ENCODE results near the gene SSPN.

Gene SSPN

DNA sequence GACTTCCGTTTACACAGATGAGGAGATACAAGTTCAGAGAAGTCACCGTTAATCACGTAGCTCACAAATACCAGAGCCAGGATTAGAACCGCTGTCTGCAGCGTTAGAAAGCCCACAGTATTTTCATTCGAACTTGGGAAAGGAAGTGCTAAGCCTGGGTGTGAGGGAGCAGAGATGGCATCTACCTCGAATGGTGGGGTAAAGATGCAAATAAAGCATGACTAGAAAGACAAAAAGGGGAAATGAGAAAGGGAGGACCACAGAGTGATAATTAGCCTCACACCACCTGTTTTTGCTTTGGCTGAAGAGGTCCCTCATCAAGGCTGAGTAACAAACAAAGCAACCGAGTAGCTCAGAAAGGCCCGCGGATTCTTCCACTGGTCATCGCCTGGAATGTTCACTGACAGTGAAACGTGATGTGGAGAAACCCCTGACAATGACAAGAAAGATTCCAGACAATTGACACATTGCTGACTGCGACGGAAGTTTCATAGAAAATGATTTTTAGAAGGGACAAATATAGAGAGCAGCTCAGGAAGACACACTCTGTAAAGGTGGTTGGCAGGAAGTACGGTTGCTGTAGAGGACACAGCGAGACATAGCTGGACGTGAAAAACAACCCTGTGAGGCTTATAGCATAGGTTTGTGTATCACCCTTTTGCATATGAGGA is 39.0 kb upstream of the SSPN start:
- H3K4me3 ChIP-seq (ENCODE audit: low read depth, low read length), result no peak overlapping the region
- in situ Hi-C loops (cut with HindIII; ENCODE audit: low sequenced_read_pairs), result no loop called here
- TF ChIP-seq, protein P1, sequence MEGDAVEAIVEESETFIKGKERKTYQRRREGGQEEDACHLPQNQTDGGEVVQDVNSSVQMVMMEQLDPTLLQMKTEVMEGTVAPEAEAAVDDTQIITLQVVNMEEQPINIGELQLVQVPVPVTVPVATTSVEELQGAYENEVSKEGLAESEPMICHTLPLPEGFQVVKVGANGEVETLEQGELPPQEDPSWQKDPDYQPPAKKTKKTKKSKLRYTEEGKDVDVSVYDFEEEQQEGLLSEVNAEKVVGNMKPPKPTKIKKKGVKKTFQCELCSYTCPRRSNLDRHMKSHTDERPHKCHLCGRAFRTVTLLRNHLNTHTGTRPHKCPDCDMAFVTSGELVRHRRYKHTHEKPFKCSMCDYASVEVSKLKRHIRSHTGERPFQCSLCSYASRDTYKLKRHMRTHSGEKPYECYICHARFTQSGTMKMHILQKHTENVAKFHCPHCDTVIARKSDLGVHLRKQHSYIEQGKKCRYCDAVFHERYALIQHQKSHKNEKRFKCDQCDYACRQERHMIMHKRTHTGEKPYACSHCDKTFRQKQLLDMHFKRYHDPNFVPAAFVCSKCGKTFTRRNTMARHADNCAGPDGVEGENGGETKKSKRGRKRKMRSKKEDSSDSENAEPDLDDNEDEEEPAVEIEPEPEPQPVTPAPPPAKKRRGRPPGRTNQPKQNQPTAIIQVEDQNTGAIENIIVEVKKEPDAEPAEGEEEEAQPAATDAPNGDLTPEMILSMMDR (IDR thresholded peaks at IDR 0.05; ENCODE audit: low read depth, low read length), result no peak
- no peak for DNase-seq (ENCODE audit: low read depth, low spot score)

DNA sequence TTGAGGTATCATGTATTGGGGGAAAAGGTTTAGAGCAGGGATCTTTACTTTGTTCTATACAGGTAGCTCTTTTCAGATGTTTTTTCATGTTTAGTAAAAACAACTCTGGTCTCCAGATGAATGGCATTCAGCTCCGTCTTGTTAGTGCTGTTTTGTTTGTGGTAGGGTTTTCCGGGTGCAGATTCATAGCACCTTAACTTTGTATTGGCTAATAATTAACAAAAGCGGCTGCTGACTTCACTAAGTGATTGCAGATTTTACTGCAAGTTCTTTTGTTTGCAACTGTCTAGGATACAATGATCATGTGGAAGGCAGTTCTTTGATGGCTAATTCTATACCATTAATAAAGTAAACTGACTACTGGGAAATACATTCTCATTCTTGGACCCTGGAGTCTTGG is 38.4 kb upstream of the SSPN start:
- TF ChIP-seq, protein P1 (IDR thresholded peaks at IDR 0.05; ENCODE audit: low read depth, low read length), result no peak
- in situ Hi-C loops (cut with HindIII; ENCODE audit: low sequenced_read_pairs), result no loop called here
- no peak overlapping the region for H3K4me3 ChIP-seq (ENCODE audit: low read depth, low read length)
- DNase-seq (ENCODE audit: low read depth, low spot score), result no peak

- TF ChIP-seq, protein P1 (IDR thresholded peaks at IDR 0.05; ENCODE audit: low read depth, low read length), result no peak
- in situ Hi-C loops (cut with HindIII; ENCODE audit: low sequenced_read_pairs), result no loop called here
- DNase-seq (ENCODE audit: low read depth, low spot score), result no peak
- no peak overlapping the region for H3K4me3 ChIP-seq (ENCODE audit: low read depth, low read length)
These were observed 37.2 kb upstream of the SSPN start for GRCh38 chr12:26158078-26158764.

DNA sequence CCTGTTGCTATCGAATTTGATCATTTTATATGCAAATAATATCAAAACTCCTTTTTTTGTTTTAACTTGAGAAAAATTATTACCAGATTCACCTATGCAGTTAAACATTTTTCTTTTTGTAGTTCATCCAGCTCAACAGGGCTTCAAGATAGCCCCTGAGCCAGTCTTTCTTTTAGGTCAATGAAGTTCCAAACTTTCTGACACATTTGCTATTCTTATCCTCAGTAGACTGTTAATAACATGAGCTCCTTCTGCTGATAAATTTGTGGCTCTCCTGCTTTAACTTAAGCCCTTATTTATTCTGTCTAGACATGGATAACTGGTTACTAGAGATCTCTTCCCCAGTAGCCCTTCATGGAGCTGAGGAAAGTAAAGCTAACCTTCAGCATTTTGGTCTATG is 33.2 kb upstream of the SSPN start:
- in situ Hi-C loops (cut with HindIII; ENCODE audit: low sequenced_read_pairs), result no loop called here
- H3K4me3 ChIP-seq (ENCODE audit: low read depth, low read length), result no peak overlapping the region
- DNase-seq (ENCODE audit: low read depth, low spot score), result no peak
- TF ChIP-seq, protein P1 (IDR thresholded peaks at IDR 0.05; ENCODE audit: low read depth, low read length), result no peak

DNA sequence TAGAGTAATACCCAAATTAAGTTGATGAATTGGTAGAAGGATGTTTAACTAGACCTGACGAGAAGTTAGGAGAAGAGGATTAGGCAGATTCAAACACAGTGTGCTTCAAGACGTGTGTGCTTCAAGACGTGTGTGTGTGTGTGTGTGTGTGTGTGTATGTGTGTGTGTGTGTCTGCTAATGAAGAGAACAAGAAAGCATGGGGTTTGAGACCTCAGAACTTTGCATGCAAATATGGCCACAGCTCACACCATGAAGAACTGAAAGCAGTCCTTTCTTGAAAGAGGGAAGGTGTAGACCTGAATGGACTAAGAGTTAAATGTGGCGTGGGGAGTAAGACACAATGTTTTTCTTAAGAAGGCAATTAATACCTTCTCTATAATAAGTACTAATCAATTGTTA is 32.5 kb upstream of the SSPN start:
- TF ChIP-seq, protein P1 (IDR thresholded peaks at IDR 0.05; ENCODE audit: low read depth, low read length), result no peak
- no peak for DNase-seq (ENCODE audit: low read depth, low spot score)
- in situ Hi-C loops (cut with HindIII; ENCODE audit: low sequenced_read_pairs), result no loop called here
- H3K4me3 ChIP-seq (ENCODE audit: low read depth, low read length), result no peak overlapping the region

- H3K4me3 ChIP-seq (ENCODE audit: low read depth, low read length), result no peak overlapping the region
- TF ChIP-seq, protein P1 (IDR thresholded peaks at IDR 0.05; ENCODE audit: low read depth, low read length), result no peak
- no peak for DNase-seq (ENCODE audit: low read depth, low spot score)
- in situ Hi-C loops (cut with HindIII; ENCODE audit: low sequenced_read_pairs), result no loop called here
These were observed 31.3 kb upstream of the SSPN start for GRCh38 chr12:26164118-26164517.
